GM18520 (cell line): ENCODE results near the gene LUZP1.

Experiments
- ATAC-seq: cut with Tn5 transposase; IDR thresholded peaks from one replicate; pipeline ENCODE4 v1.9.1; 2021; ENCODE audit not compliant: unreplicated experiment

LUZP1 gene

DNA sequence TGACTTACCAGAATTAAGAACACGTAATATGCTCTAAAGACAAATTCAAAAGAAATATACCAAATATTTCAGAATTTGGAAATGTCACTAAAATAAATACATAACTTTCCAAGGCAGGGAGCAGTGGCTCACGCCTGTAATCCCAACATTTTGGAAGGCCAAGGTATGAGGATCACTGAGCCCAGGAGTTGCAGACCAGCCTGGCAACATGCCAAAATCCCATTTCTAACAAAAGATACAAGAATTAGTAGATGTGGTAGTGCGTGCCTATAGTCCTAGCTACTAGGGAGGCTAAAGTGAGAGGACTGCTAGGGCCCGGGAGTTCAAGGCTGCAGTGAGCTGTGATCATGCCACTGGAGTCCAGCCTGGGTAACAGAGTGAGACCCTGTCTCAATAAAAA lies 11.7 kb downstream of the LUZP1 start:
- ATAC-seq = no peak

- ATAC-seq = no peak
Observed at GRCh38 chr1:23152966-23153684, 15.5 kb downstream of the LUZP1 start.

- no peak for ATAC-seq
Observed at GRCh38 chr1:23150742-23151141, 17.9 kb downstream of the LUZP1 start.

- ATAC-seq = no peak
Observed at GRCh38 chr1:23150125-23150524, 18.5 kb downstream of the LUZP1 start.

GRCh38 chr1:23149114-23149513 lies 19.5 kb downstream of the LUZP1 start:
- ATAC-seq = no peak

DNA sequence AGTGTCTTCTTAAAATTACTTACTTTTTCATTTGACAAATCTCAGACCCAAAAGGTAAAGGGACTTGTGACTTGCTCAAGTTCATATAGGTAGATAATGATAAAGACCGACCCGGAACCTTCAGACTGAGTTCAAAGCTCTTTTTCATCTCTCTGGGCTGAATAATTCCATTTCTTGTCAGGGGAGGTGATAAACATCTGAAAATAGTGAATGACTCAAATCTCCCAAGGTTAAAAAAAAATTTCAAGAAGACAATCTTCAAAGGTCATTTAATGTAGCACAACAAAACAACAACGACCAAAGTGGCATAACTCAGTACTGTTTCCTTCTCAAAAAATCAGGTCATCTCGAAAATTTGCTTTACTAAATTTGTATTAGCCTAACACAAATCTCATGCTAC lies 20.6 kb downstream of the LUZP1 start:
- ATAC-seq = no peak

- ATAC-seq = no peak
Observed at GRCh38 chr1:23140940-23141596, 27.6 kb downstream of the LUZP1 start.

GRCh38 chr1:23135268-23135667 lies 33.4 kb downstream of the LUZP1 start:
- no peak for ATAC-seq

DNA sequence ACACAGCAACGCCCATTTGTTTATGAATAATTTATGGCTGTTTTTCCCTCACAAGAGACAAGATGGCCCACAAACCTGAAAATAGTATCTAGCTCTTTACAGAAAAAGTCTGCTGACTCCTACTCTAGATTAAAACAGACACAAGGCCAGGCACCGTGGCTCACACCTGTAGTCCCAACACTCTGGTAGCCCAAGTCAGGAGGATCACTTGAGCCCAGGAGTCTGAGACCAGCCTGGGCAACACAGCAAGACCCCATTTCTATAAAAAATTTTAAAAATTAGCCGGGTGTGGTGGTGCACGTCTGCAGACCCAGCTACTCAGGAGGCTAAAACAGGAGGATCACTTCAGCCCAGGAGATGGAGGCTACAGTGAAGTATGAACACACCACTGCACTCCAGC lies 34.6 kb downstream of the LUZP1 start:
- no peak for ATAC-seq

GRCh38 chr1:23133587-23133986 lies 35.1 kb downstream of the LUZP1 start:
- ATAC-seq = no peak

DNA sequence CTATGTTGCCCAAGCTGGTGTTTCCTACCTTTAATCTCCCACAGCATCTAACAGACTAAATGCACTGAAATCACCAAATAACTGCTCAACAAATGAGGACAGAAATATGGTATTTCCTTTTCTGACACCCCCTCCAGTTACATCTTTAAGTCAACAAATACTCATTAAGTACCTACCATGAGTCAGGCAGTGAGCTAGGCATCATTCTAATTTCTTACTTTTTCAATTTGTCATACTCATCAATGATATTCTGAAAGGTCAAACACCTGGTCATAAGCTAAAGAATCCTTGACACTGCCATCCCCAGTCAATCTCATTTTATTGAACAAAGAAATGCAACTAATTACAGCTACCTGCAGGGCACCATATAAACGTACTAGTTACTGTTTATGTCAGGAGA lies 36.6 kb downstream of the LUZP1 start:
- ATAC-seq = no peak

GRCh38 chr1:23129846-23130245 lies 38.8 kb downstream of the LUZP1 start:
- ATAC-seq = no peak

GRCh38 chr1:23126801-23127200 lies 41.9 kb downstream of the LUZP1 start:
- ATAC-seq = no peak

- no peak for ATAC-seq
Observed at GRCh38 chr1:23126200-23126599, 42.5 kb downstream of the LUZP1 start.

GRCh38 chr1:23125489-23125888 lies 43.2 kb downstream of the LUZP1 start:
- ATAC-seq = no peak

GRCh38 chr1:23124259-23125026 lies 44.2 kb downstream of the LUZP1 start:
- ATAC-seq = no peak

GRCh38 chr1:23123528-23123927 lies 45.1 kb downstream of the LUZP1 start:
- no peak for ATAC-seq

DNA sequence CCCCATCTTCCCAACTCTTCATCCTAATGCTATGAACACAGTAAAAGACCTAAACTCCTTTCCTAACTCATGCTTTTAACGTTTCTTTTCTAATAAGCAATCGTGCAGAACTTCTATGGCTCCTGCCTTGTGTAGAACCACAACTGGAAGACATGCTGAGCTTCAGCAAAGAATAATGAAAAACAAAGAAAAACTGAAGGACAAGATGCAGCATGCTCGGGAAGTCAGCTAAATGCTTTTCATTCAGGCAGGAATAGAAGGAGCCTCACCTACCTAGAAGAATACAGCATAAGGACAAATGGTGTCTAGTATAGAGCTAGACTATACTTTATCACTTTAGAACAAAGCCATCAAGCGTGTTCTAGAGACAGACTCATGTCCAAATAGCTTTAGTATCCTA lies 45.9 kb downstream of the LUZP1 start:
- ATAC-seq = no peak

- ATAC-seq = no peak
Observed at GRCh38 chr1:23122023-23122748, 46.5 kb downstream of the LUZP1 start.

DNA sequence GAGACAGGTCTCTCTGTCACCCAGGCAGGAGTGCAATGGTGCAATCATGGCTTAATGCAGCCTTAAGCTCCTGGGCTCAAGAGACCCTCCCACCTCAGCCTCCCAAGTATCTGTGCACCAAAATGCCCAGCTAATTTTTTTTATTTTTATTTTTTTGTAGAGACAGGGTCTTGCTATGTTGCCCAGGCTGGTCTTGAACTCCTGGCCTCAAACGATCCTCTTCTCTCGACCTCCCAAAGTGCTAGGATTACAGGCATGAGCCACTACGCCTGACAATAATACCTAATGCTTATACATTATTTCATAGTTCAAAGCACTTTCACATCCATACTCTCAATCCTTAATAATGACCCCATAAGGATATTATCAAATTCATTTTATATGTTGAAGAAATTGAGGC lies 48.3 kb downstream of the LUZP1 start:
- no peak for ATAC-seq
